SU-DHL-6 (cell line): ENCODE data around the gene RBCK1.

Experiments
- H2AFZ ChIP-seq: fragments of 200-600 bp; sonication (generic); 2 replicates; pipeline ENCODE4 v1.6.1; 2014; ENCODE audit warnings: low read depth, mild to moderate bottlenecking, moderate library complexity, mixed read lengths, antibody characterized with exemption, low read length; ENCODE audit not compliant: severe bottlenecking
- H3F3A ChIP-seq: fragments of 200-600 bp; shearing (Covaris generic); 2 replicates; pipeline ENCODE4 v1.6.0; 2016; ENCODE audit warnings: antibody characterized with exemption, mild to moderate bottlenecking; ENCODE audit not compliant: insufficient read depth
- H3K27ac ChIP-seq: fragments of 200-600 bp; sonication (generic); 2 replicates; pipeline ENCODE4 v1.5.1; 2016; ENCODE audit warnings: low read depth, mild to moderate bottlenecking, low read length, moderate library complexity, mixed read lengths
- H3K27me3 ChIP-seq: fragments of 200-600 bp; sonication (generic), shearing (Covaris generic); 2 replicates; pipeline ENCODE4 v1.6.0; 2014; ENCODE audit warnings: mild to moderate bottlenecking, low read length
- H3K36me3 ChIP-seq: fragments of 200-600 bp; sonication (generic); 2 replicates; pipeline ENCODE4 v1.6.1; 2014; ENCODE audit warnings: mild to moderate bottlenecking, low read length, mixed read lengths
- H3K4me2 ChIP-seq: fragments of 300-600, 200-600 bp; shearing (Covaris generic), sonication (generic); 2 replicates; pipeline ENCODE4 v1.6.0; 2014; ENCODE audit warnings: low read length, low read depth, mild to moderate bottlenecking; ENCODE audit not compliant: poor library complexity, severe bottlenecking
- H3K4me3 ChIP-seq: fragments of 200-600 bp; sonication (generic); 2 replicates; pipeline ENCODE4 v1.5.1; 2014; ENCODE audit warnings: antibody characterized with exemption, low read length, mild to moderate bottlenecking, mixed read lengths; ENCODE audit not compliant: insufficient read depth, poor library complexity, severe bottlenecking
- H3K79me2 ChIP-seq: fragments of 200-600 bp; sonication (generic); 2 replicates; pipeline ENCODE4 v1.6.1; 2014; ENCODE audit warnings: mild to moderate bottlenecking, low read length, moderate library complexity; ENCODE audit not compliant: insufficient read depth
- H3K9ac ChIP-seq: fragments of 200-600 bp; sonication (generic); 2 replicates; pipeline ENCODE4 v1.7.0; 2014; ENCODE audit warnings: mild to moderate bottlenecking, low read length
- H3K9me2 ChIP-seq: fragments of 200-600 bp; sonication (generic); replicated peaks from 2 replicates; pipeline ENCODE4 v1.6.1; 2014; ENCODE audit warnings: low read length; ENCODE audit not compliant: insufficient read depth
- H3K9me3 ChIP-seq: fragments of 200-600 bp; sonication (generic); 2 replicates; pipeline ENCODE4 v1.6.1; 2014; ENCODE audit warnings: low read length, mixed read lengths; ENCODE audit not compliant: insufficient read depth
- H4K20me1 ChIP-seq: fragments of 200-600 bp; sonication (generic); 2 replicates; pipeline ENCODE4 v1.6.1; 2014; ENCODE audit warnings: low read depth, mild to moderate bottlenecking, antibody characterized with exemption, low read length, moderate library complexity, mixed read lengths
- EZH2phosphoT487 ChIP-seq: fragments of 200-600 bp; sonication (generic), shearing (Covaris generic); conservative IDR thresholded peaks from 2 replicates; pipeline ENCODE4 v1.6.1; 2018; ENCODE audit warnings: mild to moderate bottlenecking, antibody characterized with exemption, low read length, moderate library complexity, mixed read lengths
- TF ChIP-seq, protein P1 (sequence below): fragments of 200-600 bp; sonication (generic); IDR thresholded peaks from one replicate; pipeline ENCODE4 v1.5.1; 2017; ENCODE audit warnings: antibody characterized with exemption, mild to moderate bottlenecking, low read length, moderate library complexity; ENCODE audit not compliant: insufficient read depth, poor library complexity, severe bottlenecking

RBCK1 gene

DNA sequence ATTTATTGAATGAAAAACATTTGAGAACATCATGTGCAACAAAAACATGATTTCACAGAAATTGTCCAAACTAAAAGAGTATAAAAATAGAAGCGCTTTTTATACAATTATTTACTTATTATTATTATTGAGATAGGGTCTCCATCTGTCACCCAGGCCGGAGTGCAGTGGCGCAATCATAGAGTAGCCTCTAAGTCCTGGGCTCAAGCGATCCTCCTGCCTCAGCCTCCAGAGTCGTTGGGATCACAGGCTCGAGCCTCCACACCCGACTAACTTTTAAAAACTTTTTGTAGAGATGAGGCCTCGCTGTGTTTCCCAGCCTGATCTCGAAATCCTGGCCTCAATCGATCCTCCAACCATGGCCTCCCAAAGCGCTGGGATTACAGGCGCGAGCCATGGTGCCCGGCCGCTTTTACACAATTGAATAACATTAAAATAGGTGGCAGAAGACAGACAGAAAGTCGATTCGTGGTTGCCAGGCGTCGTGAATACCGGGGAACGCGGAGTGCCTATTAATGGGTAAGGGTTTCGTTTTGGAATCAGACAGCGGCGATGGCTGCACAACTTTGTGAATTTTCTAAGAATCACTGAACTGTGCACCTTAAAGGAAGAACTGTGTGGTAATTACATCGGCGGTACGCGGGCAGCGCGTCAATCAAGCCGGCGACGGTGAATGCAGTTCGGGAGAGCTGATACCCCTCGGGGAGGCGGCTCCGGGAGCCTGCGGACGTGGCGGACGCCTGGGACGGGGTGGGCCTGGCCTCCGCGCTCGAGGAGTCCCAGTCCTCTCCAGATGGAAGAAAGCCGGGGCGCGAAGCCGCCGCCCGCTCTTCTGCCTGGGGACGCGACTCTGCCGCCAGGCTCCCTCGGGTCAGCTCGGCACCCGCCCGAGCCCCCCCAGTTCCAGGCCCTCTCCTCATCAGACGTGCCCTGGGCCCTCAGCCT, 53.4 kb downstream of the RBCK1 start:
- Histone ChIP-seq H3K4me3 (peak overlapping the region; percentile 67), H2AFZ (peak overlapping the region; percentile 25), H4K20me1 (peaks cover 12% of the 10 kb centered on the region)

GRCh38 chr20:462199-462991, 54.3 kb downstream of the RBCK1 start, which contains the start of gene TBC1D20:
Gene TBC1D20 (minus strand): TSS chr20:462533. CDS start chr20:462405, 128 bp downstream.
- TF ChIP-seq, protein P1, sequence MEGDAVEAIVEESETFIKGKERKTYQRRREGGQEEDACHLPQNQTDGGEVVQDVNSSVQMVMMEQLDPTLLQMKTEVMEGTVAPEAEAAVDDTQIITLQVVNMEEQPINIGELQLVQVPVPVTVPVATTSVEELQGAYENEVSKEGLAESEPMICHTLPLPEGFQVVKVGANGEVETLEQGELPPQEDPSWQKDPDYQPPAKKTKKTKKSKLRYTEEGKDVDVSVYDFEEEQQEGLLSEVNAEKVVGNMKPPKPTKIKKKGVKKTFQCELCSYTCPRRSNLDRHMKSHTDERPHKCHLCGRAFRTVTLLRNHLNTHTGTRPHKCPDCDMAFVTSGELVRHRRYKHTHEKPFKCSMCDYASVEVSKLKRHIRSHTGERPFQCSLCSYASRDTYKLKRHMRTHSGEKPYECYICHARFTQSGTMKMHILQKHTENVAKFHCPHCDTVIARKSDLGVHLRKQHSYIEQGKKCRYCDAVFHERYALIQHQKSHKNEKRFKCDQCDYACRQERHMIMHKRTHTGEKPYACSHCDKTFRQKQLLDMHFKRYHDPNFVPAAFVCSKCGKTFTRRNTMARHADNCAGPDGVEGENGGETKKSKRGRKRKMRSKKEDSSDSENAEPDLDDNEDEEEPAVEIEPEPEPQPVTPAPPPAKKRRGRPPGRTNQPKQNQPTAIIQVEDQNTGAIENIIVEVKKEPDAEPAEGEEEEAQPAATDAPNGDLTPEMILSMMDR, result no peak
- TF ChIP-seq EZH2phosphoT487, result no peak
- Histone ChIP-seq H4K20me1 (peaks cover 12% of the 10 kb centered on the region), H3K4me3 (peak within 1 kb of the TSS; percentile 67), H3K27me3 (no peaks in the 10 kb centered on the region), H3K9ac (peak within 1 kb of the TSS; percentile 69), H3K4me2 (peak within 1 kb of the TSS; percentile 62), H2AFZ (peak within 1 kb of the TSS; percentile 83), H3K9me3 (peaks cover 2% of the 10 kb centered on the region; the same call in 1 of the 2 replicates), H3K79me2 (peaks cover 36% of the 10 kb centered on the region; the same call in 1 of the 2 replicates), H3K27ac (no peak within 1 kb of the TSS; the same call in 1 of the 2 replicates), H3F3A (no peaks in the 10 kb centered on the region), H3K36me3 (no peaks in the 10 kb centered on the region), H3K9me2 (no peaks in the 10 kb centered on the region)

More for the DNA sequence above, 53.4 kb downstream of the RBCK1 start:
- no peak for TF ChIP-seq EZH2phosphoT487
- H3K9me2 ChIP-seq, result no peaks in the 10 kb centered on the region
- peaks cover 39% of the 10 kb centered on the region; the same call in 1 of the 2 replicates for H3K79me2 ChIP-seq
- H3K27me3 ChIP-seq, result no peaks in the 10 kb centered on the region
- H3K9me3 ChIP-seq, result no peaks in the 10 kb centered on the region
- no peak overlapping the region for H3K27ac ChIP-seq
- H3K9ac ChIP-seq, result peak overlapping the region; percentile 69
- no peaks in the 10 kb centered on the region for H3F3A ChIP-seq
- H3K4me2 ChIP-seq, result peak overlapping the region; percentile 62
- no peaks in the 10 kb centered on the region for H3K36me3 ChIP-seq

DNA sequence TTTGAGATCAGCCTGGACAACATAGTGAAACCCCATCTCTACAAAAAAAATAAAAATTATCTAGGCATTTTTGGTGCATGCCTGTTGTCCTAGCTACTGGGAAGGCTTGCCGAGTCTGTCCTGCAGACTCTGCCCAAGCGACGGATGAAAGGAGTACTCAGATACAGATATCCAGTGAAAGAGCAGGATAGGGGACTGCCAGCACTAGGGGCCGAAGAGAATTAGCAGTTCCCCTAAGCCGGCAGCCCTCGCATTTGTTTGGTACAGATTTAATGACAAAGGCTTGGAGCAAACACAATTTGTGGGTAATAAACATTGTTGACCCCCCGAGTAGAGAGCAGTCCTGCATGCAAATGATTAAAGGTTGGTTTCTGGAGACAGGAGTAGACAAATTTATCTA, 59.7 kb downstream of the RBCK1 start:
- H3K27ac ChIP-seq, result no peak overlapping the region
- H2AFZ ChIP-seq, result no peak overlapping the region
- no peaks in the 10 kb centered on the region for H3K9me2 ChIP-seq
- no peaks in the 10 kb centered on the region for H3F3A ChIP-seq
- H3K27me3 ChIP-seq, result no peaks in the 10 kb centered on the region
- no peaks in the 10 kb centered on the region for H4K20me1 ChIP-seq
- no peak overlapping the region for H3K4me2 ChIP-seq
- H3K79me2 ChIP-seq, result no peaks in the 10 kb centered on the region
- H3K36me3 ChIP-seq, result no peaks in the 10 kb centered on the region
- no peak overlapping the region for H3K4me3 ChIP-seq
- TF ChIP-seq, protein P1, result no peak
- no peak for TF ChIP-seq EZH2phosphoT487
- peaks cover 16% of the 10 kb centered on the region; the same call in 1 of the 2 replicates for H3K9me3 ChIP-seq
- H3K9ac ChIP-seq, result no peak overlapping the region
